GM20000 (cell line): ENCODE results near the gene RPS6KA5.
A peak's percentile ranks its signal among the peaks of the same experiment; 100 is the strongest.

Experiments
- DNase-seq: peaks from one replicate; pipeline ENCODE4 v3.0.0; 2012; ENCODE audit warnings: low spot score
- CTCF ChIP-seq: IDR thresholded peaks from 2 replicates; pipeline ENCODE4 v1.5.1; 2012; ENCODE audit warnings: mild to moderate bottlenecking, control low read depth; ENCODE audit errors: extremely low read depth, missing control alignments

The RPS6KA5 gene

GRCh38 chr14:91080071-91080470 is 19.6 kb upstream of the RPS6KA5 start:
- DNase-seq, result no peak
- TF ChIP-seq CTCF, result no peak

- no peak for TF ChIP-seq CTCF
- DNase-seq, result peak; percentile 32
Observed at GRCh38 chr14:91078095-91078737, 17.8 kb upstream of the RPS6KA5 start.

- DNase-seq, result no peak
- TF ChIP-seq CTCF, result no peak
Observed at GRCh38 chr14:91075553-91075952, 15.1 kb upstream of the RPS6KA5 start.

GRCh38 chr14:91070572-91070971 is 10.1 kb upstream of the RPS6KA5 start:
- no peak for TF ChIP-seq CTCF
- no peak for DNase-seq

GRCh38 chr14:91068642-91069041 is 8.2 kb upstream of the RPS6KA5 start:
- DNase-seq, result no peak
- TF ChIP-seq CTCF, result no peak

- DNase-seq, result no peak
- no peak for TF ChIP-seq CTCF
Observed at GRCh38 chr14:91067186-91067585, 6.7 kb upstream of the RPS6KA5 start.

- DNase-seq, result no peak
- TF ChIP-seq CTCF, result no peak
Observed at GRCh38 chr14:91065266-91065665, 4.8 kb upstream of the RPS6KA5 start.
